SHP77 treated with DMSO at 0.1 percent for 48 hours (cell line): ENCODE results near the gene DDX39B.

Source experiments
- DNase-seq: peaks from one replicate; lab custom pipeline; 2025; lab: John Stamatoyannopoulos, UW

DDX39B gene

DNA sequence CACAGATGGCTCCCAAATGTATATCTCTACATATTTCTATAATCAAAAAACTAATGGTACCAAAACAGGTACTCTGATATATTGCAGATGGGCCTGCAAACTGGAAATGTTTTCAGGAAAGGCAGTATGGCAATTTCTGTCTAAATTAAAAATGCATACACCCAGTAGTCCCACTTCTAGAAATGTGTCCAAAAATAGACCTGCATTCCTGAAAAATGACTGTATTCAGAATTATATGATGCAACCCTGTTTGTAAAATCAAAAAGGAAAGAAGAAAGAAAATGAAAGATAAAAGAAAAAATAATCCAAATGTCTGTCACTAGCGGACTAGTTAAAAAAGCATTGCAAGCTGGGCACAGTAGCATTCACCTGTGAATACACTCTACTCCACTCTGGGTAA lies 56.7 kb downstream of the DDX39B start:
- DNase-seq = no peak

DNA sequence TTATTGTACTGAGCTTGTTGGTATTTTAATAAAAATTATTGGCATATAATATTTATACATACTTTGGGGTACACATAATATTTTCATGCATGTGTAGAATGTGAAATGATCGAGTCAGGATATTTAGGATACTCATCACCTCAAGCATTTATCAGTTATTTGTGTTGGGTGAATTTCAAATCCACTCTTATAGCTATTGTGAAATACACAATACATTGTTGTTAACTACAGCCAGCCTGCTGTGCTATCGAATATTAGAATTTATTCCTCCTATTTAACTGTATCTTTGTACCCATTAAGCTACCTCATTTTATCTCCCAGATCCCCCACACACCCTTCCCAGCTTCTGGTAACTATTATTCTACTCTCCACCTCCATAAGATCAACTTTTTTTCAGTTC lies 58.4 kb downstream of the DDX39B start:
- no peak for DNase-seq

DNA sequence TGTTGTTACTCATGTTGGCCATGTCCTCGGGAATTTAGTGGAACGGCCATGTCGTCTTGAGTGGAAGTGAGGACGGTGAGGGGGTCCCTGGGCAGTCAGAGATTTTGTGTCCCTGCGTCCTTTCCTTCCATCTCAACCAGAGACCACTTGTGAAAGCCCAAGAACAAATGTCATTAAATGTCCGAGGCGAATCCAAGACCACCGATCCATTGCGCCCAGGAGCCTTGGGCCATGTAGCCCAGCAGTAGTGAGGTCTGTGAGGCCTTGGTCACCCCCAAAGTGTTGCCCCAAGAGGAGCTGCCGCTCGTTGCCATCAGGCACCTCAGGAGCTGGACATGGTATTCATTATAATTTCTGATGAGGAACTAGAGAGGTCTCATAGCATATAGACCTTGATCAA lies 61.2 kb downstream of the DDX39B start:
- no peak for DNase-seq
